Left kidney (tissue), 8 donors: ENCODE measurements around the gene TOMM40. TPM values are rescaled to one million over a fixed set of nuclear protein-coding genes. Genes with fewer than 3 reads are reported as not detected.
"Not testable (repeated sequence)": the region's sequence is repeated elsewhere in the genome, so short reads cannot be mapped to it uniquely, and the experiment has no call there.

Experiments
- DNase-seq: peaks from one replicate; pipeline ENCODE4 v3.0.0-alpha.2; 2013
- long read RNA-seq, 8 donors: transcript quantifications; one replicate each; lab custom pipeline, GENCODE V29; 2026
- polyA plus RNA-seq: library from polyadenylated mRNA; unstranded; fragments of 120-200 nt; gene quantifications from one replicate; pipeline ENCODE4 v1.2.1, GENCODE V29; 2013; ENCODE audit not compliant: insufficient read length

The TOMM40 gene
- 43.3 TPM for polyA plus RNA-seq
- long read RNA-seq, donor 1, transcript TOMM40-202 (10 exons, 1,709 nt): major isoform, 15 of 42 reads
- long read RNA-seq, donor 1, transcript TOMM40-203 (9 exons, 1,725 nt): minor isoform, 5 of 42 reads
- long read RNA-seq, donor 1, partial matches to known transcripts: 19 of 42 reads
- long read RNA-seq, donor 1, other reads (novel, unspliced or antisense): 0 of 42 reads
- long read RNA-seq, donor 2, transcript TOMM40-202 (10 exons, 1,709 nt): major isoform, 9 of 24 reads
- long read RNA-seq, donor 2, transcript TOMM40-201 (10 exons, 1,707 nt): minor isoform, 7 of 24 reads
- long read RNA-seq, donor 2, transcript TOMM40-203 (9 exons, 1,725 nt): minor isoform, 8 of 24 reads
- long read RNA-seq, donor 2, partial matches to known transcripts: 0 of 24 reads
- long read RNA-seq, donor 2, other reads (novel, unspliced or antisense): 0 of 24 reads
- long read RNA-seq, donor 3, transcript TOMM40-202 (10 exons, 1,709 nt): major isoform, 8 of 29 reads
- long read RNA-seq, donor 3, partial matches to known transcripts: 15 of 29 reads
- long read RNA-seq, donor 3, other reads (novel, unspliced or antisense): 0 of 29 reads
- long read RNA-seq, donor 4, partial matches to known transcripts: 0 of 2 reads
- long read RNA-seq, donor 4, other reads (novel, unspliced or antisense): 0 of 2 reads
- long read RNA-seq, donor 5, transcript TOMM40-201 (10 exons, 1,707 nt): minor isoform, 14 of 51 reads
- long read RNA-seq, donor 5, transcript TOMM40-202 (10 exons, 1,709 nt): major isoform, 19 of 51 reads
- long read RNA-seq, donor 5, transcript TOMM40-203 (9 exons, 1,725 nt): minor isoform, 11 of 51 reads
- long read RNA-seq, donor 5, partial matches to known transcripts: 7 of 51 reads
- long read RNA-seq, donor 5, other reads (novel, unspliced or antisense): 0 of 51 reads
- long read RNA-seq, donor 6, transcript TOMM40-203 (9 exons, 1,725 nt): minor isoform, 5 of 35 reads
- long read RNA-seq, donor 6, transcript TOMM40-202 (10 exons, 1,709 nt): major isoform, 19 of 35 reads
- long read RNA-seq, donor 6, partial matches to known transcripts: 11 of 35 reads
- long read RNA-seq, donor 6, other reads (novel, unspliced or antisense): 0 of 35 reads
- long read RNA-seq, donor 7, transcript TOMM40-202 (10 exons, 1,709 nt): major isoform, 22 of 69 reads
- long read RNA-seq, donor 7, transcript TOMM40-203 (9 exons, 1,725 nt): minor isoform, 5 of 69 reads
- long read RNA-seq, donor 7, partial matches to known transcripts: 38 of 69 reads
- long read RNA-seq, donor 7, other reads (novel, unspliced or antisense): 0 of 69 reads
- long read RNA-seq, donor 8, partial matches to known transcripts: 0 of 3 reads
- long read RNA-seq, donor 8, other reads (novel, unspliced or antisense): 0 of 3 reads

DNA sequence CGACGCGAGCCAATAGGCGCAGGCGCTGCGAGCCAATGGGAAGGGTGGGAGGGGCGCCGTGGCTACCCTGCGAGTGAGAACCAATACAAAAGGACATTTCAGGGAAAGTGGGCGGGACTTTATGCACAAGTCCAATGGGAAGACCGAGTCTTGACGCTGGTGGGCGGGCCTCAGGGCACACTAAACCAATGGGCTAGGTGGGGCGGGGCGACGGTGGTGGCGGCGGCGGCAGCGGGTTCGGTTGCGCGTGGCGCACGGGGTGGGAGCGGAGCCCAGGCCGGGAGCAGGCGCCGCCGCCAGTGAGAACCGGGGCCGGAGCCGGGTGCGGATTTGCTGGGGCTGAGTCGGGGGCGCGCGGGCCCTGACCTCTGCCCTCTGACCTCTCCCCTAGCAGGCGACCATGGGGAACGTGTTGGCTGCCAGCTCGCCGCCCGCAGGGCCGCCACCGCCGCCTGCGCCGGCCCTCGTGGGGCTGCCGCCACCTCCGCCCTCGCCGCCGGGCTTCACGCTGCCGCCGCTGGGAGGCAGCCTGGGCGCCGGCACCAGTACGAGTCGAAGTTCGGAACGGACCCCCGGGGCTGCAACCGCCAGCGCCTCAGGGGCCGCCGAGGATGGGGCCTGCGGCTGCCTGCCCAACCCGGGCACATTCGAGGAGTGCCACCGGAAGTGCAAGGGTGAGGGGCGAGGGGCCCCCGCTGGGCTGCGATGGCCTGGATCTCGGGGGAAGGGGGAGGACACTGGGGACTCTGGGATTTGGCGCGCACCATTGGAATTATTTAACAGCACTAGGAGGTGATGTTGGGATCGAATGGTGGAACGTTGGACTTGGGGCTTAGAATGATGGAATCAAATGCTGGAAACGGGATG, at the start of gene TOMM40:
TSS of gene TOMM40 (plus strand) at position 239 of the 867 bp plus-strand sequence. CDS start at position 401, 162 bp downstream.
- peak; percentile 100 for DNase-seq

- no peak for DNase-seq
These were observed 45.8 kb upstream of the TOMM40 start for GRCh38 chr19:44845286-44845611.

- DNase-seq: peak; percentile 98
These were observed 45.2 kb upstream of the TOMM40 start, which contains the start of gene NECTIN2 for GRCh38 chr19:44845612-44846454. Gene NECTIN2, plus strand, starts transcription at chr19:44846297. Its CDS starts 229 bp downstream, at chr19:44846526.

DNA sequence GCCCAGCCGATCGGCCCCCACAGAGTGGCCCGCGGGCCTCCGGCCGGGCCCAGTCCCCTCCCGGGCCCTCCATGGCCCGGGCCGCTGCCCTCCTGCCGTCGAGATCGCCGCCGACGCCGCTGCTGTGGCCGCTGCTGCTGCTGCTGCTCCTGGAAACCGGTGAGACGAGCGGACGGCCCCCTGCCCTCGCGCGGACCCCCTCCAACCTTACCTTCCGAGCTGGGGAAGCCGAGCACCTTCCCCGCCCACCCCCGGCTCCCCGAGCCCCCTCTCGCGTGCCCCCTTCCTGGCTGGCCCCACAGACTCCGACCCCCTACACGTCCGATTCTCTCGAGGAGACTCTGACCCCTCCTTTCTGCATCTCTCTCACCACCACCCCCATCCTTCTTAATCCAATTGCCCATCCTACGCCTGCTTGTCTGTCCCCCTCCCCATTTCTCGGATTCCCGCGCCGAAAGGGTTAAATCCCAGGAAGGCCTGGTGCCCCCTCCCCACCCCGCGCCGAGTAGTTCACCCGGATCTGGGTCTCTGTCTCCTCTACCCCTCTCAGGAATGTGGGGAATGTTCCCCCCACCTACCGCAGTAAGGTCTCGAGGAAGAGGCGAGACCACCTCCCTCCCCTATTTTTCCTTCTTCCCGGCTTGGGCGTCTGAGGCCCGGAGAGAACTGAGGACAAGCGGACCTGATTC, 44.5 kb upstream of the TOMM40 start:
- peak; percentile 66 for DNase-seq

GRCh38 chr19:44847144-44848035, 43.7 kb upstream of the TOMM40 start:
- DNase-seq: peak; percentile 69

GRCh38 chr19:44848036-44848811, 42.8 kb upstream of the TOMM40 start:
- DNase-seq: peak; percentile 40

- peak; percentile 66 for DNase-seq
These were observed 42.1 kb upstream of the TOMM40 start for GRCh38 chr19:44848812-44849447.

DNA sequence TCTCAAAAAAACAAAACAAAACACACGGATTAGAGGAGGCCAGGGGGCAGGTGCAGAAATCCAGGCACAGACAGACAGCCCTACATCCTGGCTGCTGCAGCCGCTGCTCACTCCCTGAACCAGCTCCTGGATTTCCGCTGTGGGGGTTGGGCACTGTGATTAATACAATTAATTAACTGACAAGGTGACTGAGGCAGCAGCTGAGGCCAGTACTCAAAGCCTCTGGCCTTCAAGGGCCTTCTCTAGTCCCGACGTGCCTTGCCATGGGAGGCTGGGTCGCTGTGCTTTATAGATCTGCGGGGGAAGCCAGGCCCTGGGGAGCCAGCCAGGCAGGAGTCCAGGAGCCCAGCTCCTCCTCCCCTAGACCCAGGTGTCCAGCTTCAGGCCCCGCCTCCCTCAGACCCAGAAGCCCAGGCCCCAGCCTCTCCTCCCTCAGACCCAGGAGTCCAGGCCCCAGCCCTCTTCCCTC, 40.4 kb upstream of the TOMM40 start:
- peak; percentile 27 for DNase-seq

DNA sequence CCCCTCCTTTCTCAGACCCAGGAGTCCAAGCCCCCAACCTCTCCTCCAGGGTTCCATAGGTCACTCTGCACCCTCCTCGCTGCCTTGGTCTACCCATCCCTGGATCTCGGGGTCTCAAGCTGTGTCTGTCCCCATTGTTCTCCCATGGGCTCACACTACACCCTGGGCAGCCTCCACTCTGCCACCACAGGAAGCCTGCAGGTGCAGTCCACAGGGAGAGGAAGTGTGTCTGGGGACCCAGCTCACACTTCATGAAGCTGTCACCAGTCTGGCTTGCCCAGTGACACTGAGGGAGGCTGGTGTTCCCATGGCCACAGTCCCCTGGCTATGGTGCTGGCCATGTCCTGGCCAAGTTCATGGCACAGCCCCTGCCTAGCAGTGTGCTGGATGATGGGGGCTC, 39.6 kb upstream of the TOMM40 start:
- DNase-seq: no peak

DNA sequence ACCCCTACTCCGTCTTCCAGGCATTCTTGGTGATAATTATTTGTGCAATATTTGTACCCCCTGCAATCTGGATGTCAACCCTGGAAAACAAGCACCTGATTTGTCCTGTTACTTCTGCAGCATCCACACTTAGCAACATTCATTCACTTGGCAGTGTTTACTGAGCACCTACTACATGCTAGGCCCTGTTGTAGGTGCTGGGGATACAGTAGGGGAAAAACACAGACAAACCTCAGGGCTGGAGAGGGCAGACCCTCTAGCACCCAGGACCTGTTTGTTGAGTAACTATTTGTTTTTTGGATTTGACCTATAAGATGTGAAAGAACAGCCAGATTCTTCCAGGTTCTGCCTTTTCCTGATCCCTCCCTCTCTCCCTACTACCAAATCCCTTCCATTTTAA, 35.4 kb upstream of the TOMM40 start:
- DNase-seq: no peak

DNA sequence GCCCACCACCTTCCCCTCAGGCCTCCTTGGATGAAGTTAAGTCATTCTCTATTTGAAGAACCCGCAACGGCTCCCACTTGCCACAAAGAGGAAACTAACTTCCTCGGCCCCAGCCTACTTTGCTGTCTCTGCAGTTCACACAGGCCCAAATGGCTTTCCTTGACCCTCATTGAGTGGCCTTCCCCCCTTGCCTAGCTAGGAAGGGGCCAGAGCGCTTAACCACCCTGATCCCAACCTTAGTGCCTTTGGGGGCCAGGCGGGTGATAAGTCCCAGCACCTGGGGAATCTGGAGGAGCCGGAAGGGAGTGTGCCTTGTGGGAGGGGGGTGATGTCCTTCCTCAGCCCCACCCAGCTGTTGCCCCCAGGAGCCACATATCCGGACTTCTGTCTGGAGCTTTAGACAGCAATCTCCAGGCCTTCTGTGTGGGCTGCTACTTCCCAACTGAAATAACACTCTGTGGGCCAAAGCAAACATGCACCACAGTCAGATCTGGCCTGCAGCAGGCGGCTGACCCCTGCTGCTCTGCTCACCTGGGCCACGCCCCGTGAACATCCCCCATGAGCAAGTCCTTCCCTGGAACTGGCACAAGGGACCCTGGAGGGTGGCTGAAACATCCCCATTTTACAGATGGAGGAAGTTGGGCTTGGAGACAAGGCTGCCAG, 34.5 kb upstream of the TOMM40 start:
- no peak for DNase-seq

- no peak for DNase-seq
These were observed 33.2 kb upstream of the TOMM40 start for GRCh38 chr19:44857837-44858236.

- DNase-seq: not testable (repeated sequence)
These were observed 29.5 kb upstream of the TOMM40 start for GRCh38 chr19:44861576-44861975.

GRCh38 chr19:44863990-44864389, 27.1 kb upstream of the TOMM40 start:
- no peak for DNase-seq

GRCh38 chr19:44865196-44865767, 25.8 kb upstream of the TOMM40 start:
- no peak for DNase-seq

DNA sequence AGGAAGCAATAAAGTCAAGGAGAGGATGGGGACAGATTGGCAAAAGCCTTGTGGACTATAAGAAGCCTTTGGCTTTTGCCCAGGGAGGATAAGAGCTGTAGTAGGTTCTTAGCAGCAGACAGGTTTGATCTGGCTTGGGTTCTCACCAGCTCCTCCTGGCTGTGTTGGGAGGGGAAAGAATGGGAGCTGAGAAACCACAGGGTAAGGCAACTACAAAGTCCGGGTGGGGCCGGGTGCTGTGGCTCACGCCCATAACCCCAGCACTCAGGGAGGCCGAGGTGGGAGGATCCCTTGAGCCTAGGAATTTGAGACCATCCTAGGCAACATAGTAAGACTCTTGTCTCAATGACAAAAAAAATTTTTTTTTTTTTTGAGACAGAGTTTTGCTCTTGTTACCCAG, 24.4 kb upstream of the TOMM40 start:
- no peak for DNase-seq
